SIG-M5 (cell line): Measurements from ENCODE around the gene CDC14B.
"Not testable (repeated sequence)": the region's sequence is repeated elsewhere in the genome, so short reads cannot be mapped to it uniquely, and the experiment has no call there.

Source experiments
- DNase-seq: peaks from one replicate; lab custom pipeline; 2025; lab: John Stamatoyannopoulos, UW

CDC14B gene

DNA sequence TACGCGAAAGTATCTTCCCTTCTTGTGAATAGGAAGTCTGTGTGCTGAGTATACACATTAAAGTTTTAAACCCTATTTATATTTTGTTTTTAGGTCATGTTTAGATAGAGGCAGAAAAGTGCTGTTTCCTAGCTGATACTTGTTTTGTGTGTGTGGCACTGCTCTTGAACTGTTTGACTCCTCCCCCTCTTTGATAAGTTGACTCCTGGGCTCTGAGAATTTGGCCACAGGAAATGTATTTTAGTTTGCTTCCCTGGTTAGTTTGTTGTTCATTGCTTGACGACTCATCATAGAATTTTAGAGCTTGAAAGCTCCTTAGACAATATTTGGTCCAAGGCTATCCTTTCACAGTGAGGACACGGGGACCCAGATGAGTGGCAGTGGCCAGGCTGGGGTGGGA is 2.0 kb upstream of the CDC14B start:
- no peak for DNase-seq

DNA sequence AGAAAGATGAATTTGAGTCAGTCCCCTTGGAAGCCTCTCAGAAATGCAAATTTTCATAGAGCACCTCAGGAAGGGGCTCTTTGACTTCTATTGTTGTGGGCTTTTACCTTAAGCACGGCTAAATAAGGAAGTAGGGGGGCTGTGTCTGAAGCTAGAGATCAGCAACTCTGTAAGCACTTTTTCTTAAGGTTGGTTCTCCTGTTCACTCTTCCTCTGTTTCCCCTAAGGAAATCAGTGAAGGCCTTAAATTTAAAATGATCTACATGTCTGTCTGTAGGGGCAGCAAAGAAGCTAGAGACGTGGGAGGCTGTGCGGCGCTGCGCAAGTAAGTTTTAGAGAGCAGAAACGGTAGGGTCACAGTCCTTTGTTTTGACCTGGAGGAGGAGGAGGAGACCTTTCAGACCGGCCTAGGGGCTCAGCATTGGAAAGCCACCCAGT is 1.2 kb upstream of the CDC14B start:
- DNase-seq, result no peak

DNA sequence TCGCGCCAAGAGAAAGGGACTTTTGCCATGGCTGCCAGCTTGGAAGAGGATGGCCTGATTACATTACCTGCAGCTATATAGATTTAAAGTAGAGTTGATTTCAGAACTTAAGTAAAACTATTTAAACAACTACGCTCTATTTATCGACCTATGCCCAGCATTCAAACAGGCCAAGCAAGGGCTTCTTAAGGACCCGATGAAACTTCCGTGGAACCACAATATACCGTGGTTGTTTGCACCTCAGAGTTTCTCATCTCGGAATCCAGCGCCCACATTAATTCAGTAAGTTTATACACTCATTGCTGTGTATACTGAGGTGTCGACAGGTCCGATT is 505 bp upstream of the CDC14B start:
- no peak for DNase-seq

DNA sequence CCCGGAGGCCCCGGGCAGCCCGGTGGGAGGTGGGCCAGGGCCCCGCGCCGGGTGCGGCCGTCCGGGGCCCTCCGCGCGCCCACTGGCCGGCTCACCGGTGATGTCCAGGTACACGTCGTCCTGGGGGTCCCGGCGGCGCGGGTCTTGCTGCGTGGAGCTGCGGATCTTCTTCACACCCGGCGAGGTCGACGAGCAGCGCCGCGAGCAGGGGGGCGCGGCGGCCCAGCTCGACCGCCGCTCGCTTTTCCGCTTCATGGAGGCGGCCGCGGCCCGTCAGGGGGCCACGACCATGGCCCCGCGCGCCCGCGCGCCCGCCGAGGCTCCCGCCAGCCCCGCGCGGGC is 548 bp downstream of the CDC14B start:
- no peak for DNase-seq

DNA sequence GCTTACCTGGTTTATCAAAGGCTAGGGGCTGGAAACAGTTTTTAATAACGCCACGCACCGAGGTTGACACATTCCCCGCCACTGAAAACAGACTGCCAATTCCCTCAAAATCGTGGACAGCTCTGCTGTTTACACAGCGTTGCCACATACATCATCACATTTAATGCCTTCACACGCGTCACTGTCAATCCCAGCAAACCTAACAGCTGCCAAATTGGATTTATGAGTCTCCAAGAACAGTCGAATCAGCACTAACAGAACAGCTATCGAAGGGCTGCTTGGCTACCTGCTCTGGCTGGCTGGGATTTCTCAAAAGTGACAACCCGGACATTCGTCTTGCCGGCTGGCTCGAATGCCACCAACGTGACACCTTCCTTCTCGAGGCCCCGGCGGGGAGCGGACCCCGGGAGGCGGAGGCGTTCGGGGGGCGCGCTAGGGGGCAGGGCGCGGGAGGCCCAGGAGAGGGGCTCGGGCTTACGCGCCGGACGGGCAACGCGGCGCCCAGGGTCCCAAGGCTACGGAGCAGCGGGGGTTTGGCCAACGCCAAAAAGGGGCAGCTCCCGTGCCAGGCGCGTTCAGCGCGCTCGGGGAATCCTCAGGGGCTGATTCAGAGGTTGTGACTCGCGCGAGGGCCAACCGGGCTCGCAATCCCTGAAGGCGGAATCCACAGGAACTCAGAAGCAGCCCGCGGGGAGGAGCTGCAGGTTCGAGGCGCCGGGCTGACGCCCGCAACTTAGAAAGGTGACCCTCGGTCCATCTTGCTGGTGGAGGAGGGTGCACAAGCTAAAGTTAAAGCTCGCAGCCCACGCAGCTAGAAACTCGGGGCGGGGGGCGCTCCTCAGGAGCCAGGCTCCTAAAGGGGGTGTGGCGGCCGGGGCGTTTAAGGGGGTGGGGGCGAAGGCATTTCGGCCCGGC is 1.2 kb downstream of the CDC14B start:
- DNase-seq, result no peak

DNA sequence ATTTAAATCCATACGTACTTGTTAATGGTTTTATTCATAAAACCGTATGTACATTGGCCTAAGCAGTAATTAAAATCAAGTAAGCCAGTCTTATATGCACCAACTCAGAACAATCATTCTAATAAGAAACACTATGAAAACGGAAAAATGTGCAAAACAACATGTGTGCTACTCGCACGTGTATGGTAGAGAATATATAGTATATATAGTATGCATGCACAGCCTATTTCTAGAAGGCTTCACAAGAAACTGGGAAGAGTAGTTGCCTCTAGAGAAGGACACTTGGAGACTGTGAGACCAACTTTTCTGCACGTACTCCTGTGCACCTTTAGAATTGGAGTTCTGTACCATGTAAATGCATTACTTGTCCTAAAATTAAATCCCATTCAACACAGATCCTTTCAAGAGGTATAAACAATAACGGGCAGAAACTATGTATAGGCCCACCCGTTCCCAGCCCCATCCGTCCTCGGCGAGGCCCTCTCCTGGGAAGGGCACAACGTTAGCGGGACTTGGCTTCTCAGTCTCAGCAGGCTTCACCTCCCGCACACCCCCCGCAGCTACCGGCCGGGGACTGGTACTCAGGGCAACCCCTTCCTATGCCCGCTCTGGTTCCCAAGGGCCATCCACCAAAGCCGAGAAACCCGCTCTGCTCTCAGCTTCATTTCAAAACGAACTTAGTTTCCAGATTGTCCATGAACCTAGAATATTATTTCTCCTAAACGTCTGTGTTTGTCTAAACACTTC is 2.0 kb downstream of the CDC14B start:
- no peak for DNase-seq

DNA sequence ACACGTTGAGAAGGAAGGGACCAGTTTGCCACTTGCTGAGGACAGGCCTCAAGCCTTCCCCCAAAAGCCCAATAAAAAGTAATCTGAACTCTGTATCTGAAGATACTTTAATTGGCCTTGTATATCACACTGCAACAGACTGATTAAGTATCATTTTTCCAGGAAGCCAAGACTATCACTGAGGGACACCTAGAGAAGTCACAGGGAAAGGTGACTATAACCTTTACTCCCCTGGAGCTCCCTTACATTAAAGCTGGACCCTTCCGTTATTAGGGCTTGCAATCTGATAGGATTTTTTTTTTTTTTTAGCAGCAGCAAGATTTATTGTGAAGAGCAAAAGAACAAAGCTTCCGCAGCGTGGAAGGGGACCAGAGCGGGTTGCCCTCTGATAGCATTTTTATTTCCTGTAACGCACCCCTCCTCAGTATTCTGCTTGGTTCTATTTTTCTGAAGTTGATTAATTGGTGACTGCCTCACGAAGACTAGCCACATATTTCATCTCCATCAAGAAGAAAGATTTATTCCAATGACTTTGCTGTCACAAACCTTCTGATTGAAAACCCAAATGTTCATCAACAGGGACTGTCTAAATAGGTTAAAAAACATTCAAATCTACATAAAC is 2.7 kb downstream of the CDC14B start:
- no peak for DNase-seq

DNA sequence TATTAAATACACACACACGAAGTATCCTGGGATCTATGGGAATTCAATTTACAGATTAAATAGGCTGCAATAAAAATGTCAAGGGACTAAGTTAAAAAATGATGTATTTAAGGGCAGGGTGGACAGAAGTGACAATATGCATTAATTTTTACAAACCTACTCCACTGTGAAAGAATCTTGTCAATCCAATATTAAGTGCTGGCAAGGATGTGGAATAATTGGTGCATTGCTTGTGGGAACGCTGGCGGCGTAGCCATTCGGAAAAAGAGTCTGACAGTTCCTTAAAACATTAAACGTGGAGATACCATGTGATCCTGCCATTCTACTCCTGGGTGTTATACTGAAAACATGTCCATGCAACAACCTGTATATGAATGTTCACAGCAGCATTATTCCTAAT is 4.2 kb downstream of the CDC14B start:
- no peak for DNase-seq

DNA sequence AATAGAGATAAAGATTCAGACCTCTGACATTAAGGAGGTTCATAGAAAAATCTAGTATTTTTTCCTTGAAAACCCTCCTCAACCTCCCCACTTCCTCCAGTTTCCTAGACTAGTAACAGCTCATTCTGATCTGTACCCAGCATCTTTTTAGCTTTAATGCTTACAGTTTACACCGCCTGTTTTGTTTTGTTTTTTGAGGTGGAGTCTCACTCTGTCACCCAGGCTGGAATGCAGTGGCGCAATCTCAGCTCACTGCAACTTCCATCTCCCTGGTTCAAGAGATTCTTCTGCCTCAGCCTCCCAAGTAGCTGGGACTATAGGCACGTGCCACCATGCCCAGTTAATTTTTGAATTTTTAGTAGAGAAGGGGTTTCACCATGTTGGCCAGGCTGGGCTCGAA is 5.0 kb downstream of the CDC14B start:
- DNase-seq, result not testable (repeated sequence)

DNA sequence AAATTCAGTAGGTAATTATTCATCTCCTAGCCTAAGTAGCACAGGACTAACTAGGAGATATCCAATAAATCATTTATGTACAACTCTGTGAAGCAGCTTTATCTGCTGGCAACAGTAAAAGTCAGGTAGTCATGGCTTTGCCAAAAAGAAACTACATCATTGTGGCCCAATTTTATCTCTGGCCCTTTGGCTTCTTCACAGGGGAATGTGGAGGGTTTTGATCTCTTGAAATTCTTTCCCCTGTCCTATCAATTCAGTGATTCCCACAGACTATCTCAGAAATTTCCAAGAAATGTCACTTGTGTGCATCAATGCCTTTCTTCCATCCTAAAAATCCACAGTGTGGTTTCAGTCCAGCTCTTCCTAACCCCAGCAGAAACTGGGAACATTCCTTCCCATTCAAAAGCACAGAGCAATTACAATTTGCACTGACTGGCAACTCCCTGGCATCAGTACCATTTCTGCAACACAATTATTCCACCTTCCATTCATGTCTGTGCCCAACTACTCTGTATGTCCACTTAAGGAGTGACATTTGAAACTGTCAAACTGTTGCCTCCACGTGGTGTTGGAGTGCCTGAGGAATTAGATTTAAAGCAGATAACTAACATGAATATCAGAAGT is 6.6 kb downstream of the CDC14B start:
- no peak for DNase-seq

DNA sequence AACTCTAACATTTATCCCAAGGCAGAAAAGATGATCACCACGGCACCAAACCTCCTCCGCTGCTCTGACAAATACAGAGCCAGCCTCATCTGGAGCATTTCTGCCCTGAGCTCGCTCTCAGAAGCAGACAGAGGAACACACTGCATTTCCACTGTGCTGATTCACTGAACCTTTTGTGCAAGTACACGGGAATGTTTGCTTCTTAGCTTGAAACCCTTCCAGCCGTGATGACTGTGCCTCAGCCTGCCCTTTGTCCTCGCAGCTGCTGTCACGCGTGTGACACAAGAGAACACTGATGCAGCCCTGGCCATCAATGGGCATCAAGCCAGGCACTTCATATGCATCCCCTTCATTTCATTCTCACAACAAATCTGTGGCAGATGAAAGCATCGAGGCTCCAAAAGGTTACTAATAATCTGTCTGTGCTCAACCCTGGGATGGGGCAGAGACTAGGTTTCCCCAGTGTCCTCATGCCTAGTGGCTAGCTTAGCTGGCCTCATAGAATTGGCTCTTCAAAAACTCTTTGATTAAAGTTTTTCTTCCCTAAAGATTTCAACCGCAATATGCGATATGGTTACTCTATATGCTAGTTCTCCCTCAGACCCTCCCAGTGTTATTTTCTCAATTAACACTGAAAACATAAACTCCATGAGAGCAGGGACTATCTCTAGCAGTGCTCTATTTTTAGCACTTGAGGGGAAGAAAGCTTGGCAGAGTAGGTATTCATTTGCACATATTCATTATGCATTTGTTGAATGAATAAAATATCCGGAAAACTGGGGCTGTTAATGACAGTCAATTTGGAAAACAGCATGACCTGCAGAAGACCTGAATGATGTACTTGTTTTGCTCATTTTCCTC is 7.3 kb downstream of the CDC14B start:
- no peak for DNase-seq

DNA sequence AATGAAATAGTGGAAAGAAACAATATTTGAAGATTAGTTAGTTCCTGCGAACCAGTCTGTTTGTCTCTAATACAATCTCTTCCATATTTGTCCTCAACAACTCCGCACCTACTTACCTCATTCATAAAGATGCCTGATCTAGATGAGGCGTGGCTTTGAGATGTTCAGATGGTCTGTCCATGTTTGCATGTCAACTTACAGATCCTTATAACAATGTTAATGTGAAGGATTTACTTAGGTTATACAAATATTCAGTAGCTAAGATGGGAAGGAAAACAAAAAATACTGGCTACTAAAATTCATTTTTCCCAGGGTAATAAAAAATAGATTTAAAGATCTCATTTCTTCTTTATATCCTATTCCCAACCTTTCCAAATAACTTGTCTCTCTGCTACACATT is 8.3 kb downstream of the CDC14B start:
- no peak for DNase-seq

DNA sequence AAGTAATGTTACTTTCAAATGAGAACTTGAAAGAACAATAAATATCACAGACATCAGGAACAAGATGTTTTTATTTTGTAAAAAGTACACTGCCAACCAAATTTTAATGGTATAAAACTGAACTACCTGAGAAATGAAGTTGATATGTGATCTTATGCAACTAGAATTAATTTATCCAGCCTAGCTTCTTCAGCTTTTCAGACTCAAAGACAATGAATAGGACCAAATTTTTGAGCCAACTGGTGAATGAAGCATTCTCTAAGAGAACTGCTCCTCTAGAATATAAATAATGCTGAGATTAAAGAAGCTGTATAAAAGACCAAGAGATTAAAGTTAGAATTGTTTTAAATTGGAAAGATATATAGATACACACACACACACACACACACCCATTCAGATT is 9.9 kb downstream of the CDC14B start:
- no peak for DNase-seq

DNA sequence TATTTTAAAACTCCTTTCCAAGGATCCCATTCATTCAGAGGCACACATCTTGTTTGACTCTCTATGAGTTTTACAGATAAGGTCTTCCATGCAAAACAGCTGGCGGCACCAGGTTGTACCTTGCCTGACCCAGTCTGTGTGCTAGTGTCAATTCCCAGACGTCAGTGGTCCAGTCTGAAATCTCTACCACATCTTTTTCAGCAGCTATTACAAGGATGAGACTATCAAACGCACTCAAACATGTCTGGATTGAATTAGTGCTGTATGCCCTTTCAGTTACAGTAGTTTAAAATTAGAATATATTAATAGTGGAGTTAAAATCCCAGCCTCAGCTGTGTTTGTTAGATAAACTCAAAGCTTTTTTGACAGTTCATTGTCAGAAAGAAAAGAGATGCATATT is 11.7 kb downstream of the CDC14B start:
- no peak for DNase-seq

DNA sequence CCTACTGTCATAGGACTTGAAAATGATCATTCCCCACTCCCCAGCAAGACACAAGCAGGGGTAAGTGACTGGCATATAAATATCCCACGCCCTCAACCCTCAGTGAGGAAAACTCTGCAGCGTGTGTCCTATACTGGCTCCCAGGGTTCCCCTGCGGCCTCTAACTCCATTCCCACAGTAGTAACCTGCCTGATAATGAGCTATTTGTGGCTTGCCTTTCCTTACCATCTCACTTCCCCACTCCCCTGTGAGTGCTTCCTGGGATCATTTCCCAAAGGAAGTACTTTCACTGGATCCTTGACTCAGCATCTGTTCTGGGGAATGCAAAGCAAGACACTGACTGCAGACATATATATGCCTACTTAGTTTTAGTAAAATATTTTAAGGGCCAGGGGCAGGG is 14.3 kb downstream of the CDC14B start:
- no peak for DNase-seq

DNA sequence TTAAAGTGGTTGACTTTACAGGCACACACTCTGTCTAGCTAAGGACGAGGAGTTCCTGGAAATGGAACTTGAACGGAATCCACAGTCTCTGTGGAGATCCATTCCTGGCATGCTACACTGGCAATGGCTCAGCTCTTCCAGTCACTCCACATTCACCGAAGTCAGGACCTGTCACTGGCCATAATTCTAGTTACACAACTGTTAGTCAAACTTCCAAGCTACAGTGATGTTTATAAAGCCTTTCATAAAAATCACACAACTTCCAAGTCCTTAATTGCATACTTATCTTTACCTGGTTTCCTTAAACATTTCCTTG is 15.7 kb downstream of the CDC14B start:
- no peak for DNase-seq

DNA sequence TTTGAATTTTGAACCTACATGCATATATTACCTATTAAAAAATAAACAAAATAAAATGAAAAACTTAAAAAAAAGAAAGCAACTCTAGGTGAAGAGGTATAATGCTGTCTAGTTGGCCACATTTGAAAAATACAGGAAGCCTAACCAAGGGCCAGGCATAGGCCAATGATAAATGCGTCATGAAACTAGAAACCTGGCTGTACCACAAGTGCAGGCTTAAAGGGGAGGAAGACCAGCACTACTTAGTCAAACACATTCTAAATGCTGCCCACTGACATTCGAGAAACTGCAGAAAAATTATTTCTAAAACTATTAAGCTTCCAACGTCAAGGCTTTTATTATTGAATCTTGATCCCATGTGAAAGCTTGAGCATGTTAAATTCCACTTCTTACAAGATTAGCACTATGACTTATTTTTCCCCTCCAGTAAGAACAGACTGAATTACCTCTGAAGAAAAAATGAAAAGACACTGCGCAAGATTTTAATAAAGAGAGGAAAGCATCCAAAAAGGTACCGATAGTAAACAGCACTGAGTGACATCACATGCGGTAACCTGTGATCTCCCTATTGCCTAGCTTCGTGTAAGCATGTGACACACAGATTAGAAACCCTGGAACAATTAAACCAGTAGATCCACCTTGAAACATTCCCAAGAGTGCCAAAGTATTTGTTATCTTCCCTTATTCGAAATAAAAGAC is 16.2 kb downstream of the CDC14B start:
- no peak for DNase-seq

DNA sequence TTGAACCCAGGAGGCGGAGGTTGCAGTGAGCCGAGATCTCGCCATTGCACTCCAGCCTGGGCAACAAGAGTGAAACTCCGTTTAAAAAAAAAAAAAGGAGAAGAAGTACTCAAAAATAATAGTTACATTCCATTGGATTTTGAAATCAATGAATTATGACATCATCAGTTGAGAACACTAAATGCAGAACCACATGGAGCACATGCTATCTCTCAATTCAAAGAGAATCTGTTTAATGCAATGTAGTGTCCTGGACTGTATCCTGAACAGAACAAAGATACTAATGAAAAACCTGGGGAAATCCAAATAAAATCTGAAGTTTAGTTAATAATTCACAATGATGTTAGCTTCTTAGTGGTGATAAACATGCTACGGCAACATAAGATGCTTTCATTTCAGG is 20.3 kb downstream of the CDC14B start:
- no peak for DNase-seq

DNA sequence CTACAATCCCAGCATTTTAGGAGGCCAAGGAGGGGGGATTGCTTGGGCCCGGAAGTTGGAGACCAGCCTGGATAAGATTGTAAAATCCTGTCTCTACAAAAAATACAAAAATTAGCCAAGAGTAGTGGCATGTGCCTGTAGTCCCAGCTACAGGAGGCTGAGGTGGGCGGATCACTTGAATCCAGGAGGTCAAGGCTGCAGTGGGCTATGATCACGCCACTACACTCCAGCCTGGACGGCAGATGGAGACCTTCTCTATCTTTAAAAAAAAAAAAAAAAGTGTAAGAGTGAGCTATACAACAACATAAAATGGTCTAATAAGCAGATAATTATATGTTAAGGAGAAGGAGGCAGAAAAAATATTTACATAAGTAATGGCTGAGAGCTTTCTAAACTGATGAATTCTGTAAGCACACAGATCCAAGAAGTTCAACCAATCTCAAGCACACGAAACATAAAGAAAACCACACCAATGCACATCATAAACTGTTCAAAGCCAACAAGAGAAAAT is 23.0 kb downstream of the CDC14B start:
- no peak for DNase-seq

DNA sequence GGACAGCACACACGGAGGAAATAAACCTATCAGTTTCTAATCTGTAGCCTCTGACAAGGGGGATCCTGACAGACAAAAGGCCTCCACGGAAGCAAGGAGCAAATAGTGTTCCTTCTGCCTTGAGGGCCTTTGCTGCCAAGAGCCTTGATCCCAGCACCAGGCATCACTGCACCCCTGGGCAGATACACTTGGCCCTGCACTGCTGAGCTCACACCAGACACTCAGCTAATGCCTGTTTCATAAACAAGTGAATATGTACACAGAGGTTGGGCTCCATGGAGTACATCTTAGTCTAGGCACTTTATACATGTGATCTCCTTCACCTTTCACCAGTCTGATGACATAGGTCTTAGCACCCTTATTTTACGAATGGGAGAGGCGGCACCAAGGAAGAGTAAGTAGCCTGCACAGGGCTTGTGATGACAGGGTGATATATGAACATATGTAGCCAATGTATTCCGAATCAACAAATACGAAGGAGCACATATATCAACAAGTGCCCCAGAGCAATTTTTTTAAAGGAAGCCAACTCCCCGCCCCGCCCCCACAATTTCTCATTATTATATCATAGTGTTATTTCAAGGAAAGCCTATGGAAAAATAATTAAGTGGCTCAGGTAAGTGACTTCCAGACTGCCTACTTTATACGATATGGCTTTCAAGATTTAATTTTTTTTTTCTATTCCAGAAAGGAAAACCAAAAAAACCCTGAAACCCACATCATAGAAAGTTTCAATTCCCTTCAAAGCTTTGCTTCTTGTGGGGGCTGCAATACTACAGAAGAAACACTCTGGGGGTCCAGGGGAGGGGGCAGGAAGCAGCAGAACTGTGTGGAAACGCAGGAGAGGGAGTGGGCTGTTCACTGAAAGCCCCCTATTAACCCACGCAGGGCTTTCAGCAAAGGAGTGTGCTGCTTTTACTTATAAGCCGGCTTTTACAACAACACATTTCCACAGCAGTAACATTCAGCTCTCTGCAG is 32.0 kb downstream of the CDC14B start:
- no peak for DNase-seq
